Parathyroid adenoma (tissue), 2 donors: Measurements from ENCODE around the gene CCDC13.

Experiments used
- H2AFZ ChIP-seq: fragments of 300-600 bp; sonication (generic); one replicate; pipeline ENCODE4 v1.7.0; 2017; ENCODE audit warnings: antibody characterized with exemption, mild to moderate bottlenecking
- H3K27ac ChIP-seq: fragments of 300-600 bp; sonication (generic); one replicate; pipeline ENCODE4 v1.7.0; 2017
- H3K27me3 ChIP-seq: fragments of 300-600 bp; sonication (generic); one replicate; pipeline ENCODE4 v1.7.0; 2017; ENCODE audit warnings: low read length; ENCODE audit not compliant: control insufficient read depth, insufficient read depth
- H3K36me3 ChIP-seq: fragments of 300-600 bp; sonication (generic); one replicate; pipeline ENCODE4 v1.7.0; 2017; ENCODE audit warnings: low read length; ENCODE audit not compliant: control insufficient read depth, insufficient read depth
- H3K4me1 ChIP-seq: fragments of 300-600 bp; sonication (generic); one replicate; pipeline ENCODE4 v1.7.0; 2017; ENCODE audit warnings: control low read depth
- H3K4me2 ChIP-seq: fragments of 300-600 bp; sonication (generic); one replicate; pipeline ENCODE4 v1.7.0; 2017; ENCODE audit warnings: low read length
- H3K4me3 ChIP-seq: fragments of 300-600 bp; sonication (generic); one replicate; pipeline ENCODE4 v1.7.0; 2017; ENCODE audit warnings: low read depth, low read length
- H3K79me2 ChIP-seq: fragments of 300-600 bp; sonication (generic); one replicate; pipeline ENCODE4 v1.7.0; 2017; ENCODE audit warnings: control low read depth
- H3K9ac ChIP-seq: fragments of 300-600 bp; sonication (generic); one replicate; pipeline ENCODE4 v1.7.0; 2017; ENCODE audit warnings: mild to moderate bottlenecking
- H3K9me3 ChIP-seq: fragments of 300-600 bp; sonication (generic); one replicate; pipeline ENCODE4 v1.7.0; 2017; ENCODE audit warnings: low read length; ENCODE audit not compliant: control insufficient read depth
- CTCF ChIP-seq: fragments of 300-600 bp; sonication (generic); IDR thresholded peaks from one replicate; pipeline ENCODE4 v1.7.0; 2017; ENCODE audit warnings: antibody characterized with exemption, mild to moderate bottlenecking
- donor health status: primary hyperparathyroidism.

CCDC13 gene

GRCh38 chr3:42742688-42743087 lies 30.4 kb downstream of the CCDC13 start:
- Histone ChIP-seq H3K79me2 (no peaks in the 10 kb centered on the region), H3K36me3 (no peaks in the 10 kb centered on the region), H3K4me1 (peaks cover 18% of the 10 kb centered on the region), H3K27me3 (no peaks in the 10 kb centered on the region), H2AFZ (no peak overlapping the region), H3K4me2 (no peak overlapping the region), H3K9me3 (no peaks in the 10 kb centered on the region), H3K27ac (no peak overlapping the region), H3K9ac (no peak overlapping the region), H3K4me3 (no peak overlapping the region)
- no peak for TF ChIP-seq CTCF

- peaks cover 18% of the 10 kb centered on the region for H3K4me1 ChIP-seq
- no peak overlapping the region for H2AFZ ChIP-seq
- no peaks in the 10 kb centered on the region for H3K36me3 ChIP-seq
- no peak overlapping the region for H3K4me2 ChIP-seq
- no peak for TF ChIP-seq CTCF
- H3K9me3 ChIP-seq, result no peaks in the 10 kb centered on the region
- H3K27me3 ChIP-seq, result no peaks in the 10 kb centered on the region
- no peaks in the 10 kb centered on the region for H3K79me2 ChIP-seq
- no peak overlapping the region for H3K9ac ChIP-seq
- H3K27ac ChIP-seq, result no peak overlapping the region
- H3K4me3 ChIP-seq, result no peak overlapping the region
These were observed 30.8 kb downstream of the CCDC13 start for GRCh38 chr3:42742259-42742658.

GRCh38 chr3:42741796-42742195 lies 31.3 kb downstream of the CCDC13 start:
- H3K79me2 ChIP-seq, result no peaks in the 10 kb centered on the region
- no peak overlapping the region for H3K9ac ChIP-seq
- H3K36me3 ChIP-seq, result no peaks in the 10 kb centered on the region
- H3K27ac ChIP-seq, result no peak overlapping the region
- H3K4me3 ChIP-seq, result no peak overlapping the region
- H3K4me1 ChIP-seq, result peaks cover 13% of the 10 kb centered on the region
- H2AFZ ChIP-seq, result no peak overlapping the region
- no peaks in the 10 kb centered on the region for H3K27me3 ChIP-seq
- no peak overlapping the region for H3K4me2 ChIP-seq
- no peak for TF ChIP-seq CTCF
- H3K9me3 ChIP-seq, result no peaks in the 10 kb centered on the region

DNA sequence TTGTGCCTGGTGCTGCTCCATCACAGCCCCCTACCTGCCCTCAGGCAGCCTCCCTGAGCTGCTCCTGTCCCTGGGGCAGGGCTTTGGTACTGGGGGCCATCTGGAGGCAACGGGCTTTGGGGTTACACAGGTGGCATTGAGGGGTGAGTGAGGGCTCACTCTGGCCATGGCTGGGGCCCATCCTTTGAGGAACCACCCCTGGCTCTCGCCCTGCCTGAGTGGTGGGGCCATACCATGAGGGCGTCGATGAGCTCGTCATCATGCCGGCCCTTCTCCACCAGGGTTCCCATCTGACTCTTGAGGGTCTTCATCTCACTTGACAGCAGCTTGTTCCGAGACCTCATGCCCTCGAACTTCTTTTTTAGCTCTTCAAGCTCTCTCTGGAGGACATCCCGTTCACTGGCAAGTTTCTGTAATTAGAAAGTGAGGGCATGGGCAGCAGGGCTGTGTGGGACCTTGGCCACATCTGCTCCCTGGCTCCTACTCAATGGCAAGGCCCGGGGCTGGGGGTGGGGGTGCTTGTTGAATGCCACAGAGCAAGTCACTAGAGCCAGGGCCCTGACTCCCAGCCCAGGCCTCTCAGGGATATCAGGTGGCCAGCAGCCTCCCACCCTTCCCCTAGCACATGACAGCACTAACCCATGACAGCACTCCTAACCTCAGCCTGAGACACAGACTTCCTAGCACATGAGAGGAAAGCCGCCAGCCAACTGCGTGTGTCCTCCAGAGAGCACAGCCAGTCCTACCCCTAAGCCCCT lies 33.5 kb downstream of the CCDC13 start:
- no peak overlapping the region for H3K27ac ChIP-seq
- no peak overlapping the region for H2AFZ ChIP-seq
- no peaks in the 10 kb centered on the region for H3K36me3 ChIP-seq
- H3K4me2 ChIP-seq, result no peak overlapping the region
- no peak overlapping the region for H3K4me3 ChIP-seq
- H3K9me3 ChIP-seq, result no peaks in the 10 kb centered on the region
- H3K9ac ChIP-seq, result no peak overlapping the region
- peaks cover 4% of the 10 kb centered on the region for H3K4me1 ChIP-seq
- no peaks in the 10 kb centered on the region for H3K79me2 ChIP-seq
- no peak for TF ChIP-seq CTCF
- H3K27me3 ChIP-seq, result no peaks in the 10 kb centered on the region

- H2AFZ ChIP-seq, result no peak overlapping the region
- no peaks in the 10 kb centered on the region for H3K27me3 ChIP-seq
- H3K36me3 ChIP-seq, result no peaks in the 10 kb centered on the region
- no peak overlapping the region for H3K4me2 ChIP-seq
- no peak overlapping the region for H3K9ac ChIP-seq
- H3K79me2 ChIP-seq, result no peaks in the 10 kb centered on the region
- H3K4me1 ChIP-seq, result peaks cover 16% of the 10 kb centered on the region
- no peaks in the 10 kb centered on the region for H3K9me3 ChIP-seq
- TF ChIP-seq CTCF, result no peak
- no peak overlapping the region for H3K4me3 ChIP-seq
- no peak overlapping the region for H3K27ac ChIP-seq
These were observed 36.5 kb downstream of the CCDC13 start for GRCh38 chr3:42736531-42736930.
